Suprapubic skin (tissue), 4 donors: ENCODE measurements around the gene MUC4. TPM values are rescaled to one million over a fixed set of nuclear protein-coding genes. Genes with fewer than 3 reads are reported as not detected.
A peak's percentile ranks its signal among the peaks of the same experiment; 100 is the strongest.

Source experiments
- DNase-seq, 2 donors: peaks; one replicate each; pipeline ENCODE4 v3.0.0-alpha.2; 2019; ENCODE audit warnings: low spot score in 2 of 2
- H3K27ac ChIP-seq: fragments of 200-600 bp; sonication (generic); one replicate; pipeline ENCODE4 v1.5.1; 2019
- H3K27me3 ChIP-seq: fragments of 200-600 bp; sonication (generic); one replicate; pipeline ENCODE4 v1.5.1; 2019
- H3K36me3 ChIP-seq: fragments of 200-600 bp; sonication (generic); one replicate; pipeline ENCODE4 v1.5.1; 2019
- H3K4me1 ChIP-seq: fragments of 200-600 bp; sonication (generic); one replicate; pipeline ENCODE4 v1.5.1; 2019
- H3K4me3 ChIP-seq: fragments of 200-600 bp; sonication (generic); one replicate; pipeline ENCODE4 v1.5.1; 2019; ENCODE audit warnings: mild to moderate bottlenecking
- H3K9me3 ChIP-seq: fragments of 200-600 bp; sonication (generic); one replicate; pipeline ENCODE4 v1.5.1; 2019
- CTCF ChIP-seq, 2 donors: fragments of 200-600 bp in 1 of 2; fragments of 450-650 bp in 1 of 2; sonication (generic) in 1 of 2; IDR thresholded peaks; one replicate each; pipeline ENCODE4 v1.5.1; 2016 to 2019; ENCODE audit warnings: antibody characterized with exemption in 2 of 2, mild to moderate bottlenecking in 1 of 2, moderate library complexity in 1 of 2
- EP300 ChIP-seq: sonication (generic); formaldehyde crosslinking; IDR thresholded peaks from one replicate; pipeline ENCODE4 v1.6.1; 2017; ENCODE audit warnings: antibody characterized with exemption
- POLR2A ChIP-seq, 2 donors: fragments of 450-650 bp; IDR thresholded peaks; one replicate each; pipeline ENCODE4 v1.6.1; 2017; ENCODE audit warnings: antibody characterized with exemption in 2 of 2, mild to moderate bottlenecking in 2 of 2, moderate library complexity in 2 of 2
- POLR2AphosphoS5 ChIP-seq, 3 donors: sonication (generic); formaldehyde crosslinking; IDR thresholded peaks; one replicate each; pipeline ENCODE4 v1.6.1; 2017; ENCODE audit warnings: antibody characterized with exemption in 3 of 3
- WGBS: methylation state at CpG from one replicate; pipeline ENCODE4 v1.1.5; 2018; 5-methylcytosine and 5-hydroxymethylcytosine counted together
- total RNA-seq, 4 donors: library from RNA; depleted of rRNA; stranded (reverse); fragments of >200 nt; gene quantifications; one replicate each; pipeline ENCODE4 v1.1.0, GENCODE V29; 2016

Gene MUC4
- total RNA-seq, 4 donors from 2014 or later, result not detected

GRCh38 chr3:195768414-195768813 is 43.3 kb downstream of the MUC4 start:
- no peak overlapping the region for H3K27ac ChIP-seq
- 79% methylated on average over 6 of the region's 6 CpGs for WGBS
- TF ChIP-seq EP300 (no peak), POLR2A (IDR thresholded peaks at IDR 0.05) (no peak), CTCF (IDR thresholded peaks at IDR 0.05) (no peak), POLR2AphosphoS5 (IDR thresholded peaks at IDR 0.05) (no peak)
- no peaks in the 10 kb centered on the region for H3K9me3 ChIP-seq
- H3K27me3 ChIP-seq, result peaks cover 17% of the 10 kb centered on the region
- no peak for DNase-seq
- H3K4me1 ChIP-seq, result no peaks in the 10 kb centered on the region
- no peak overlapping the region for H3K4me3 ChIP-seq
- H3K36me3 ChIP-seq, result no peaks in the 10 kb centered on the region

- Histone ChIP-seq H3K27me3 (peaks cover 20% of the 10 kb centered on the region), H3K27ac (no peak overlapping the region), H3K36me3 (no peaks in the 10 kb centered on the region), H3K4me1 (no peaks in the 10 kb centered on the region), H3K4me3 (no peak overlapping the region), H3K9me3 (no peaks in the 10 kb centered on the region)
- no peak for DNase-seq
- 73% methylated on average over 10 of the region's 10 CpGs for WGBS
- TF ChIP-seq POLR2A (IDR thresholded peaks at IDR 0.05) (no peak), CTCF (IDR thresholded peaks at IDR 0.05) (no peak), POLR2AphosphoS5 (IDR thresholded peaks at IDR 0.05) (no peak), EP300 (no peak)
These were observed 43.9 kb downstream of the MUC4 start for GRCh38 chr3:195767792-195768191.

- no peak overlapping the region for H3K27ac ChIP-seq
- no peak overlapping the region for H3K4me3 ChIP-seq
- H3K9me3 ChIP-seq, result no peaks in the 10 kb centered on the region
- DNase-seq, result peak in 1 of 2 donors; percentile 70
- no peaks in the 10 kb centered on the region for H3K36me3 ChIP-seq
- TF ChIP-seq CTCF (IDR thresholded peaks at IDR 0.05) (no peak), POLR2A (IDR thresholded peaks at IDR 0.05) (no peak), POLR2AphosphoS5 (IDR thresholded peaks at IDR 0.05) (no peak), EP300 (no peak)
- 97% methylated on average over 12 of the region's 14 CpGs for WGBS
- no peaks in the 10 kb centered on the region for H3K4me1 ChIP-seq
- peaks cover 27% of the 10 kb centered on the region for H3K27me3 ChIP-seq
These were observed 45.1 kb downstream of the MUC4 start for GRCh38 chr3:195766671-195767070.

GRCh38 chr3:195764961-195765706 is 46.6 kb downstream of the MUC4 start:
- Histone ChIP-seq H3K27me3 (peaks cover 38% of the 10 kb centered on the region), H3K36me3 (no peaks in the 10 kb centered on the region), H3K4me3 (no peak overlapping the region), H3K4me1 (no peaks in the 10 kb centered on the region), H3K27ac (no peak overlapping the region), H3K9me3 (no peaks in the 10 kb centered on the region)
- 94% methylated on average over 13 of the region's 28 CpGs for WGBS
- TF ChIP-seq POLR2A (IDR thresholded peaks at IDR 0.05), result no peak
- peak in 1 of 2 donors; percentile 65 for DNase-seq

GRCh38 chr3:195763843-195764825 is 47.6 kb downstream of the MUC4 start:
- Histone ChIP-seq H3K4me1 (no peaks in the 10 kb centered on the region), H3K9me3 (no peaks in the 10 kb centered on the region), H3K36me3 (no peaks in the 10 kb centered on the region), H3K4me3 (no peak overlapping the region), H3K27ac (no peak overlapping the region), H3K27me3 (peaks cover 40% of the 10 kb centered on the region)
- peak in 1 of 2 donors; percentile 57 for DNase-seq
- TF ChIP-seq POLR2A (IDR thresholded peaks at IDR 0.05), result no peak
- no peak for TF ChIP-seq EP300
- no peak for TF ChIP-seq CTCF (IDR thresholded peaks at IDR 0.05)
- TF ChIP-seq POLR2AphosphoS5 (IDR thresholded peaks at IDR 0.05), result no peak
- WGBS, result 84% methylated on average over 25 of the region's 26 CpGs
